ENCODE data around the gene TMEM236.
A peak's percentile ranks its signal among the peaks of the same experiment; 100 is the strongest.

TMEM236 gene

GRCh38 chr10:17742918-17743317 is 9.1 kb upstream of the TMEM236 start:
- DNase-seq (peak; percentile 80), ATAC-seq (no peak)

- DNase-seq (no peak), ATAC-seq (no peak)
Observed at GRCh38 chr10:17743437-17743836, 8.6 kb upstream of the TMEM236 start.

GRCh38 chr10:17744341-17744861 is 7.6 kb upstream of the TMEM236 start:
- no peak for DNase-seq
- no peak for ATAC-seq

GRCh38 chr10:17747883-17748550 is 4.0 kb upstream of the TMEM236 start:
- DNase-seq (no peak), ATAC-seq (no peak)

GRCh38 chr10:17749890-17750289 is 2.1 kb upstream of the TMEM236 start:
- DNase-seq (no peak), ATAC-seq (no peak)

GRCh38 chr10:17756557-17757217 is 4.7 kb downstream of the TMEM236 start:
- no peak for DNase-seq
- peak; percentile 52 for ATAC-seq

GRCh38 chr10:17758200-17758599 is 6.2 kb downstream of the TMEM236 start:
- ATAC-seq (no peak), DNase-seq (no peak)

- ATAC-seq (no peak), DNase-seq (no peak)
Observed at GRCh38 chr10:17758896-17759295, 6.9 kb downstream of the TMEM236 start.

- no peak for DNase-seq
- ATAC-seq, result no peak
Observed at GRCh38 chr10:17764142-17764541, 12.1 kb downstream of the TMEM236 start.

- DNase-seq, result no peak
- ATAC-seq, result no peak
Observed at GRCh38 chr10:17765602-17766001, 13.6 kb downstream of the TMEM236 start.

- DNase-seq, result no peak
- no peak for ATAC-seq
Observed at GRCh38 chr10:17766731-17767130, 14.7 kb downstream of the TMEM236 start.

- ATAC-seq, result no peak
- no peak for DNase-seq
Observed at GRCh38 chr10:17768496-17768895, 16.5 kb downstream of the TMEM236 start.

GRCh38 chr10:17768957-17769356 is 17.0 kb downstream of the TMEM236 start:
- ATAC-seq (no peak), DNase-seq (no peak)

- no peak for ATAC-seq
- no peak for DNase-seq
Observed at GRCh38 chr10:17771017-17771416, 19.0 kb downstream of the TMEM236 start.

GRCh38 chr10:17779784-17780183 is 27.8 kb downstream of the TMEM236 start:
- no peak for DNase-seq
- no peak for ATAC-seq

GRCh38 chr10:17780727-17781126 is 28.7 kb downstream of the TMEM236 start:
- ATAC-seq, result no peak
- no peak for DNase-seq

GRCh38 chr10:17781856-17782255 is 29.9 kb downstream of the TMEM236 start:
- DNase-seq (no peak), ATAC-seq (no peak)

GRCh38 chr10:17782921-17783665 is 31.1 kb downstream of the TMEM236 start:
- DNase-seq (no peak), ATAC-seq (no peak)

- no peak for DNase-seq
- no peak for ATAC-seq
Observed at GRCh38 chr10:17783751-17784150, 31.8 kb downstream of the TMEM236 start.

- DNase-seq (no peak), ATAC-seq (no peak)
Observed at GRCh38 chr10:17784688-17785087, 32.7 kb downstream of the TMEM236 start.

- no peak for ATAC-seq
- no peak for DNase-seq
Observed at GRCh38 chr10:17785276-17785930, 33.4 kb downstream of the TMEM236 start.

All from stimulated activated naive CD8-positive, alpha-beta T cell treated with anti-CD3 and anti-CD28 coated beads, Interleukin-15, Interleukin-2, amounts not matched to agents 100 U/mL and 50 U/mL, for 24 hours (primary cell).